ENCODE data around the gene APRT. TPM values are rescaled to one million over a fixed set of nuclear protein-coding genes. Genes with fewer than 3 reads are reported as not detected.
A peak's percentile ranks its signal among the peaks of the same experiment; 100 is the strongest.

Gene APRT
- total and polyA plus RNA-seq, 9 of the 15 experiments (the other 6 are each of a cell fraction or from before 2014, with no cell fraction given), result 41.7 to 409 (median 146) TPM

DNA sequence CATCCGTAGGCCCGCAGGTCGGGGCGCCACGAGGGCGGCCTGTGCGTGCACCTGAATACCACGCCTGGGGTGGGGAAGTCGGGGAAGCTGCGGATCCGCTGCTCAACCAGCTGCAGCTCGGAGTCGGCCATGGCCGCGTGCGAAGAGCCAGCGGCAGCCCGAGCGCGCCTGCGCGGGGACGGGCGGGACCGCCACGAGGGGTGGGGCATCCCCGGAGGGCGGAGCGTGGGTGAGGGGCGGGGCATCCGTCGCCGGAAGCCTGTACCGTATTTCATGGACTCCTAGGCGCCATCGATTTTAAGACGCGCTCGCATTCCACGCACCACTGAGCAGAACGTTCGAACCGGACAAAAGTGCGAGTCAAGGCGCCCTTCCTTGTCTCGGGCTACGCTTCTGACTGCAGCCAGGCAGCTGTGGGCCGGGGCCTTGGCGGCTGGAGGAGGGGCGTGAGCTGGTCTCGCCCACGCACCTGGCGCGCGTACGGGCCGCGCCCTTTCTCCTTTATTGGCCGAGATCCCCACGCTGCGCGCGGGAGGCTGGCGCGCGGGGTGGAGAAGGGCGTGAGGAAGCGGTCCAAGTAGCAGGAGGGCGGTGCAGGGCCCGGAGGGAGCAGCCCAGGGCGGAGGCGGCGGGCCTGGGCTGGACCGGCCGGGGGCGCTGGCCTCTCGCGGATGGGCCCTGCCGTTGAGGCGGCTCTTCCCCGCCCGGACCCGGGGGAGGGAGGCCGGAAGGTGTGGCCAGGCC lies at the start of gene APRT (continued):
- no peak for TF ChIP-seq NCOA6 (IDR thresholded peaks at IDR 0.05)
- TF ChIP-seq ZNF830 (CRISPR knock-in tag; IDR thresholded peaks at IDR 0.05), result no peak
- peak; percentile 76 for TF ChIP-seq CREM (IDR thresholded peaks at IDR 0.05; ENCODE audit: low read depth)
- peak; percentile 92 to 93 for TF ChIP-seq NRF1 (conservative IDR thresholded peaks at IDR 0.05 in 1 of 2, IDR thresholded peaks at IDR 0.05 in 1 of 2)
- TF ChIP-seq ZNF75A (CRISPR knock-in tag; IDR thresholded peaks at IDR 0.05), result no peak
- no peak for TF ChIP-seq ZNF133 (CRISPR knock-in tag; IDR thresholded peaks at IDR 0.05)
- TF ChIP-seq, protein P1, sequence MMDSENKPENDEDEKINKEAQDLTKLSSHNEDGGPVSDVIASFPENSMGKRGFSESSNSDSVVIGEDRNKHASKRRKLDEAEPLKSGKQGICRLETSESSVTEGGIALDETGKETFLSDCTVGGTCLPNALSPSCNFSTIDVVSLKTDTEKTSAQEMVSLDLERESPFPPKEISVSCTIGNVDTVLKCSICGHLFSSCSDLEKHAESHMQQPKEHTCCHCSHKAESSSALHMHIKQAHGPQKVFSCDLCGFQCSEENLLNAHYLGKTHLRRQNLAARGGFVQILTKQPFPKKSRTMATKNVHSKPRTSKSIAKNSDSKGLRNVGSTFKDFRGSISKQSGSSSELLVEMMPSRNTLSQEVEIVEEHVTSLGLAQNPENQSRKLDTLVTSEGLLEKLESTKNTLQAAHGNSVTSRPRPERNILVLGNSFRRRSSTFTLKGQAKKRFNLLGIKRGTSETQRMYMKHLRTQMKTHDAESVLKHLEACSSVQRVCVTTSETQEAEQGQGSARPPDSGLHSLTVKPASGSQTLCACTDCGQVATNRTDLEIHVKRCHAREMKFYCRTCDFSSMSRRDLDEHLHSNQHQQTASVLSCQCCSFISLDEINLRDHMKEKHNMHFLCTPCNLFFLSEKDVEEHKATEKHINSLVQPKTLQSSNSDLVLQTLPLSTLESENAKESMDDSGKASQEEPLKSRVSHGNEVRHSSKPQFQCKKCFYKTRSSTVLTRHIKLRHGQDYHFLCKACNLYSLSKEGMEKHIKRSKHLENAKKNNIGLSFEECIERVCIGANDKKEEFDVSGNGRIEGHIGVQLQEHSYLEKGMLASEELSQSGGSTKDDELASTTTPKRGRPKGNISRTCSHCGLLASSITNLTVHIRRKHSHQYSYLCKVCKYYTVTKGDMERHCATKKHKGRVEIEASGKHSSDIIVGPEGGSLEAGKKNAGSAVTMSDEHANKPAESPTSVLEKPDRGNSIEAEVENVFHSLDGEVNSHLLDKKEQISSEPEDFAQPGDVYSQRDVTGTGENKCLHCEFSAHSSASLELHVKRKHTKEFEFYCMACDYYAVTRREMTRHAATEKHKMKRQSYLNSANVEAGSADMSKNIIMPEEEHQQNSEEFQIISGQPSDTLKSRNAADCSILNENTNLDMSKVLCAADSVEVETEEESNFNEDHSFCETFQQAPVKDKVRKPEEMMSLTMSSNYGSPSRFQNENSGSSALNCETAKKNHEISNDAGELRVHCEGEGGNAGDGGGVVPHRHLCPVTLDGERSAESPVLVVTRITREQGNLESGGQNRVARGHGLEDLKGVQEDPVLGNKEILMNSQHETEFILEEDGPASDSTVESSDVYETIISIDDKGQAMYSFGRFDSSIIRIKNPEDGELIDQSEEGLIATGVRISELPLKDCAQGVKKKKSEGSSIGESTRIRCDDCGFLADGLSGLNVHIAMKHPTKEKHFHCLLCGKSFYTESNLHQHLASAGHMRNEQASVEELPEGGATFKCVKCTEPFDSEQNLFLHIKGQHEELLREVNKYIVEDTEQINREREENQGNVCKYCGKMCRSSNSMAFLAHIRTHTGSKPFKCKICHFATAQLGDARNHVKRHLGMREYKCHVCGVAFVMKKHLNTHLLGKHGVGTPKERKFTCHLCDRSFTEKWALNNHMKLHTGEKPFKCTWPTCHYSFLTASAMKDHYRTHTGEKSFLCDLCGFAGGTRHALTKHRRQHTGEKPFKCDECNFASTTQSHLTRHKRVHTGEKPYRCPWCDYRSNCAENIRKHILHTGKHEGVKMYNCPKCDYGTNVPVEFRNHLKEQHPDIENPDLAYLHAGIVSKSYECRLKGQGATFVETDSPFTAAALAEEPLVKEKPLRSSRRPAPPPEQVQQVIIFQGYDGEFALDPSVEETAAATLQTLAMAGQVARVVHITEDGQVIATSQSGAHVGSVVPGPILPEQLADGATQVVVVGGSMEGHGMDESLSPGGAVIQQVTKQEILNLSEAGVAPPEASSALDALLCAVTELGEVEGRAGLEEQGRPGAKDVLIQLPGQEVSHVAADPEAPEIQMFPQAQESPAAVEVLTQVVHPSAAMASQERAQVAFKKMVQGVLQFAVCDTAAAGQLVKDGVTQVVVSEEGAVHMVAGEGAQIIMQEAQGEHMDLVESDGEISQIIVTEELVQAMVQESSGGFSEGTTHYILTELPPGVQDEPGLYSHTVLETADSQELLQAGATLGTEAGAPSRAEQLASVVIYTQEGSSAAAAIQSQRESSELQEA (IDR thresholded peaks at IDR 0.05; ENCODE audit: low read depth), result no peak
- TF ChIP-seq THRAP3 (IDR thresholded peaks at IDR 0.05; ENCODE audit: borderline replicate concordance), result no peak
- no peak for TF ChIP-seq ZNF217 (CRISPR knock-in tag; IDR thresholded peaks at IDR 0.05)
- no peak for TF ChIP-seq PTTG1 (tag; IDR thresholded peaks at IDR 0.05; ENCODE audit: low read depth)
- no peak for TF ChIP-seq ZNF134 (CRISPR knock-in tag; conservative IDR thresholded peaks at IDR 0.05)
- no peak for TF ChIP-seq C11orf30 (IDR thresholded peaks at IDR 0.05; ENCODE audit: low read depth)
- no peak for TF ChIP-seq CAMTA2 (CRISPR knock-in tag; conservative IDR thresholded peaks at IDR 0.05)
- no peak for TF ChIP-seq SNIP1 (IDR thresholded peaks at IDR 0.05; ENCODE audit: low read depth)
- TF ChIP-seq ZNF408 (CRISPR knock-in tag; IDR thresholded peaks at IDR 0.05; ENCODE audit: low read depth), result no peak
- TF ChIP-seq, protein P2, sequence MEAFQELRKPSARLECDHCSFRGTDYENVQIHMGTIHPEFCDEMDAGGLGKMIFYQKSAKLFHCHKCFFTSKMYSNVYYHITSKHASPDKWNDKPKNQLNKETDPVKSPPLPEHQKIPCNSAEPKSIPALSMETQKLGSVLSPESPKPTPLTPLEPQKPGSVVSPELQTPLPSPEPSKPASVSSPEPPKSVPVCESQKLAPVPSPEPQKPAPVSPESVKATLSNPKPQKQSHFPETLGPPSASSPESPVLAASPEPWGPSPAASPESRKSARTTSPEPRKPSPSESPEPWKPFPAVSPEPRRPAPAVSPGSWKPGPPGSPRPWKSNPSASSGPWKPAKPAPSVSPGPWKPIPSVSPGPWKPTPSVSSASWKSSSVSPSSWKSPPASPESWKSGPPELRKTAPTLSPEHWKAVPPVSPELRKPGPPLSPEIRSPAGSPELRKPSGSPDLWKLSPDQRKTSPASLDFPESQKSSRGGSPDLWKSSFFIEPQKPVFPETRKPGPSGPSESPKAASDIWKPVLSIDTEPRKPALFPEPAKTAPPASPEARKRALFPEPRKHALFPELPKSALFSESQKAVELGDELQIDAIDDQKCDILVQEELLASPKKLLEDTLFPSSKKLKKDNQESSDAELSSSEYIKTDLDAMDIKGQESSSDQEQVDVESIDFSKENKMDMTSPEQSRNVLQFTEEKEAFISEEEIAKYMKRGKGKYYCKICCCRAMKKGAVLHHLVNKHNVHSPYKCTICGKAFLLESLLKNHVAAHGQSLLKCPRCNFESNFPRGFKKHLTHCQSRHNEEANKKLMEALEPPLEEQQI (IDR thresholded peaks at IDR 0.05), result no peak
- no peak for TF ChIP-seq CEBPB (tag; IDR thresholded peaks at IDR 0.05)
- no peak for TF ChIP-seq ZKSCAN3 (CRISPR knock-in tag; IDR thresholded peaks at IDR 0.05)
- no peak for TF ChIP-seq LARP7 (IDR thresholded peaks at IDR 0.05)
- TF ChIP-seq, protein P3, sequence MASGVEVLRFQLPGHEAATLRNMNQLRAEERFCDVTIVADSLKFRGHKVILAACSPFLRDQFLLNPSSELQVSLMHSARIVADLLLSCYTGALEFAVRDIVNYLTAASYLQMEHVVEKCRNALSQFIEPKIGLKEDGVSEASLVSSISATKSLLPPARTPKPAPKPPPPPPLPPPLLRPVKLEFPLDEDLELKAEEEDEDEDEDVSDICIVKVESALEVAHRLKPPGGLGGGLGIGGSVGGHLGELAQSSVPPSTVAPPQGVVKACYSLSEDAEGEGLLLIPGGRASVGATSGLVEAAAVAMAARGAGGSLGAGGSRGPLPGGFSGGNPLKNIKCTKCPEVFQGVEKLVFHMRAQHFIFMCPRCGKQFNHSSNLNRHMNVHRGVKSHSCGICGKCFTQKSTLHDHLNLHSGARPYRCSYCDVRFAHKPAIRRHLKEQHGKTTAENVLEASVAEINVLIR (CRISPR knock-in tag; IDR thresholded peaks at IDR 0.05), result no peak
